Caki2 (cell line): ENCODE data around the gene TMIE. TPM values are rescaled to one million over a fixed set of nuclear protein-coding genes. Genes with fewer than 3 reads are reported as not detected.

ENCODE experiments used
- DNase-seq: peaks from one replicate; pipeline ENCODE4 v3.0.0-alpha.2; 2015; ENCODE audit warnings: low read depth
- in situ Hi-C: cut with HindIII; loops from 2 replicates; pipeline ENCODE4 v1.10.0; 2016; ENCODE audit warnings: low sequenced_read_pairs, low pct_unique_long_range_greater_than_20kb, mixed read lengths
- total RNA-seq: library from RNA; depleted of rRNA; stranded (reverse); fragments of >200 nt; shearing (Covaris generic); gene quantifications from 2 replicates; pipeline ENCODE4 v1.2.3, GENCODE V29; 2014; ENCODE audit warnings: low replicate concordance; rRNA removed

TMIE gene
- total RNA-seq: not detected in 2 replicates

GRCh38 chr3:46701181-46701939, at the start of gene TMIE:
Gene TMIE (plus strand): TSS chr3:46701392. CDS start chr3:46701488, 96 bp downstream.
- in situ Hi-C loops: no loop called here
- no peak for DNase-seq

- no peak for DNase-seq
- in situ Hi-C loops: no loop called here
These were observed 45.9 kb upstream of the TMIE start for GRCh38 chr3:46655271-46655670.

- in situ Hi-C loops: no loop called here
- DNase-seq: no peak
These were observed 44.2 kb upstream of the TMIE start for GRCh38 chr3:46656778-46657556.

- no peak for DNase-seq
- in situ Hi-C loops: no loop called here
These were observed 41.9 kb upstream of the TMIE start for GRCh38 chr3:46659285-46659684.

- DNase-seq: no peak
- in situ Hi-C loops: no loop called here
These were observed 41.2 kb upstream of the TMIE start for GRCh38 chr3:46660003-46660402.

- no peak for DNase-seq
- in situ Hi-C loops: no loop called here
These were observed 40.4 kb upstream of the TMIE start for GRCh38 chr3:46660543-46661523.

GRCh38 chr3:46661776-46662766, 39.1 kb upstream of the TMIE start:
- no peak for DNase-seq
- in situ Hi-C loops: no loop called here

GRCh38 chr3:46662771-46663551, 38.2 kb upstream of the TMIE start:
- in situ Hi-C loops: no loop called here

GRCh38 chr3:46663591-46664135, 37.5 kb upstream of the TMIE start:
- no peak for DNase-seq
- in situ Hi-C loops: no loop called here

More at GRCh38 chr3:46662771-46663551, 38.2 kb upstream of the TMIE start:
- no peak for DNase-seq

DNA sequence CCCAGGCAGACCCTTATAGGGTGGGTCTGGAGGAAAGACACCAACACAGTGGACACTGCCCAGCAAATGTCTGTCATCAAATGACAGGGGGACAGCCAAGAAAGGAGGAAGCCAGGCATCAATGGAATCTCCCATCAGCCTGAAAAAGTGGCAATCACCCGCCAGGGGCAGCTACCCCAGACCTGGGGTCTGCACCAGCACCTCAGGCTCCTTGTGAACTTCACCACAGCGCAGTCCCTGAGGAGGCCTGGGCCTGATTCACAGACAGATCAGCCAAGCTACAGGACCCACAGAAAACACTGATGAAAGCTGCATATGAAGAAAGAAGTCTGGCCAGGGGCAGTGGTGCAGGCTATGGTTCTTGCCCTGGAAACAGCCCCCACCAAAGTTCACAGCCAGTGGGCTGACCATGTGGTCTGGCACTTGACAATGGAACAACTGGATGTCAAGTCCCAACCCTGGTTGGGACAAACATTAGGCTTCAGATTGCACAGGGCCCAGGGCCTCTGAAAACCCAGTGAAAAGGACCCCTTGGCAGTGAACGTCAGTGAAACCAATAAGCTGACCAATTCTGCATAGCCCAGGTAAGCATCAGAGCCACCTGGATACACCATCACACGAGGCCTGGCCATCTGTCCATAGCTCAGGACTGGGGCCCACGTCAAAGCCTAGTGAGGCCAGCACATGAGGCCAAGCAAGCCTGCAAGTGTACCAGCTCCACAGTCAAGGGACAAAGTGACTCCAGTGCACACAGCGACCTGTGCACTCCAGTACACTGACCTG, 36.8 kb upstream of the TMIE start:
- DNase-seq: no peak
- in situ Hi-C loops: no loop called here

DNA sequence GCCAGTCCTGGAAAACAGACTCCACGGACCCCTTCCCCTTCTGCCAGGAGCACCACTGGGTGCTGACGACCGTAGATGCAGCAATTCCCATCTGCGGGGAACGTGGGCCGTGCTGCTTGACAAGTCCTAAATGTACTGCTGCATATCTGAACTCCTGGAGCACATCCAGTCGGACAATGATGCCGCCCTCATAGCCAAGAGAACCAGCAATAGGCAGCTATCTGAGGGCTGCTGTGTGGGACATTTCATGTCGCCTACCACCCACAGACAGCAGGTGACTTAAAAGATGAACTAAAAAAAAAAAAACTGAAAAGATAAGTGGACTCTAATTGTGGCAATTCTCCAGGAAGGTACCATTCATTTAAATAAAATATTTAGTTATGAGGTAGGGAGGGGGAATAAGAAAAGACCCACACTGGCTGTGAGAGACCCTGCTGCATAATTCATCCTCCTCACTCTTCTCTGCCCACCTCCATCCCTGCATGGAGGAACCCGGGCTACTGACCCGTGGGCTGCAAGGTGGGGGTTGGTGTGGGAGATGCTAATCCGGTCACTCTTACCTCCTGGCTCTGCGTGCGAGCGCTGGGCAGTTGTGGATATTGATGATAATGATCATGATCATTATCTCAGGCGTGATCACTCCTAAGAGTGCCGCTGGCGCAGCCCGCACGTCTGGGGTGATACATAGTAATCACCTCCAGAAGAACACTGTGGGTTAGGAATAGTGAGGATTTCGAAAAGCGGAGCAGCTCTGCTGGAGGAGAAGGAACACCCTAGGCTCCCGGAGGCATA, 36.0 kb upstream of the TMIE start:
- no peak for DNase-seq
- in situ Hi-C loops: no loop called here

GRCh38 chr3:46665763-46666452, 35.3 kb upstream of the TMIE start:
- in situ Hi-C loops: no loop called here
- no peak for DNase-seq

DNA sequence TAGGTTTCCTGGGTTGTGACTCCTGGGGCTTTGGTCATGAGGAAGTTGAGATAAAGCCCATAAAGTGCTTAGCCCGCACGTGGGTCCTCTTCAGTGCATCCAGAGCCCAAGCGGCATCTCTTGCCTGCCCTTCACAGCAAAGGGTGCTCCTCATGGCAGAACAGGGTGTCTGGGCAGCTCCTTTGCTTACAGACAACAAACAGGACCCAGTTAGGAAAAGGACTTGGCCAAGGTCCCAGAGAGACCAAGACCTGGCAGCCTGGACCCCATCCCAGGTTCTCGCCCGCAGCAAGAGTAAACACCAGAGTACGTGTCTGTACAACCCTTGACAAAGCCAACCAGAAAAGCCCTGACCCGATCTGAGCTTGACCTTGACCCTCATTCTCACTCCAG, 34.7 kb upstream of the TMIE start:
- no peak for DNase-seq
- in situ Hi-C loops: no loop called here

DNA sequence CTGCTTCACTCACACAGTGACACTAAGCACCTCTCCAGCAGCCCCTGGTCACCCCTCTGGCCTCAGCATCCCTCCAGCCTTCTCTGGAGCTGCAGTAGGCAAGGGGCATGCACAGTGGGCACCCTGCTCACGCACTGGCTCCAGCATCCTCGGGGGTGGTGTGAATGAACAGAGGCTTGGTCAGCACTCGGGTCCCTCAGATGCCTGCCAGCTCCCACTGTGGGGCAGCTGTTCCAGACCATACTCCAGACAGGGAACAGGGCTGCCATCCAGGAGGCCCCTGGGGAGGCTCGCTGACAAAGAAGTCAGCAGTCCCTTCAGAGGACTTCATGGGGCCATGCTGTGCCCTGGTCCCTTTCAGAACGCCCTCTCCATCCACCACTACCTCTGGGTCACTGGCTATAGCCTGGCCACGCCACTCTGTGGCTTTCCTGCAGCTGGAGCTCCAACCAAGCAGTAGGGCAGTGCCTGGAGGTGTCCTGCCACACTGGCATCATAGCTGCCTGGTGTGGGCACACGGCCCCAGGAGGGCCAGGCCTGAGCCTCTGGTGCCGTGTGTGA, 34.1 kb upstream of the TMIE start:
- in situ Hi-C loops: no loop called here
- no peak for DNase-seq
